ENCODE data around the gene STK4.

DNA sequence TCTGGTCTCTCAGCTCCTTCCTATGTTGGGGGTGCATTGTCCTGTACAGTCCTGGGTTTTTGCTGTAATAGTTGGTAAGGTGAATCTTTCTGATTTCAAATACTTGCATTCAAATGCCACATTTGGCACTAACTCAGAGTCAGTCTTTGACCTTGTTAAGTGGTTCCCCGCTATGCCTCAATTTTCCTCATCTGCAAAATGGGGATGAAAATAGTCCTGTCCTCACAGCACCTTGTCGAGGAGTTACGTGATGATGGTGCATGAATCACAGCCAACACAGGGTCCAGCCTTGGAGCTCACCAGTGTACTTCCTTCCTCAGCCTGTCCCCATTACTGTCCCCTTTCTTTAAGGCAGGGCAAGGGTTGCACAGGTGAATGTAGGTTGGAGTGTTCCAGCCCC, 147.6 kb downstream of the STK4 start:
- TF ChIP-seq, protein P1, sequence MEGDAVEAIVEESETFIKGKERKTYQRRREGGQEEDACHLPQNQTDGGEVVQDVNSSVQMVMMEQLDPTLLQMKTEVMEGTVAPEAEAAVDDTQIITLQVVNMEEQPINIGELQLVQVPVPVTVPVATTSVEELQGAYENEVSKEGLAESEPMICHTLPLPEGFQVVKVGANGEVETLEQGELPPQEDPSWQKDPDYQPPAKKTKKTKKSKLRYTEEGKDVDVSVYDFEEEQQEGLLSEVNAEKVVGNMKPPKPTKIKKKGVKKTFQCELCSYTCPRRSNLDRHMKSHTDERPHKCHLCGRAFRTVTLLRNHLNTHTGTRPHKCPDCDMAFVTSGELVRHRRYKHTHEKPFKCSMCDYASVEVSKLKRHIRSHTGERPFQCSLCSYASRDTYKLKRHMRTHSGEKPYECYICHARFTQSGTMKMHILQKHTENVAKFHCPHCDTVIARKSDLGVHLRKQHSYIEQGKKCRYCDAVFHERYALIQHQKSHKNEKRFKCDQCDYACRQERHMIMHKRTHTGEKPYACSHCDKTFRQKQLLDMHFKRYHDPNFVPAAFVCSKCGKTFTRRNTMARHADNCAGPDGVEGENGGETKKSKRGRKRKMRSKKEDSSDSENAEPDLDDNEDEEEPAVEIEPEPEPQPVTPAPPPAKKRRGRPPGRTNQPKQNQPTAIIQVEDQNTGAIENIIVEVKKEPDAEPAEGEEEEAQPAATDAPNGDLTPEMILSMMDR (IDR thresholded peaks at IDR 0.05), result no peak
- no peak for TF ChIP-seq POLR2A (IDR thresholded peaks at IDR 0.05)

All from testis (tissue), 2 donors.